GM12873 (cell line): Measurements from ENCODE around the gene TMEM236.

Experiments
- TF ChIP-seq, protein P1 (sequence below): IDR thresholded peaks from 2 replicates; pipeline ENCODE4 v1.5.1; 2012; ENCODE audit warnings: low read depth, mild to moderate bottlenecking, moderate library complexity, low read length, control low read depth; ENCODE audit not compliant: insufficient read depth; ENCODE audit errors: missing control alignments

The TMEM236 gene

DNA sequence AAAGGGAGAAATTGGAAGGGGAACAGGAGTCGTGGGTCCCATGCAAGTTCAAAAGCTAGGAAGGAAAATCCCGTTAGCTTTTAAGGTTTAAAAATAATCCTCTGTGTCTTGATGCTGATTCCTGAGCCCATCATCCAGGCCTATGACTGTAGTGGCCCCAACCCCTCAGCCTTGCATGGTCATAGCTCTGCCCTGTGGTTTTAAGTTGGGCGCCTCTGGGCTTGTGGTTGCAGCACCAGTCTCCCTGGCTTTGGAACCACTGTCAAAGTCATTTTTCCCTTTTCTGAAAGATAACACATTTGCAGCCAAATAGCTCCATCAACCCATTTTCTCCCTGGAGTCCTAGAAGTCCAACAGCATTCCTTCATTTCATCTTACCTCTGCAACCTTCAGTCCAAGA is 13.6 kb downstream of the TMEM236 start:
- TF ChIP-seq, protein P1, sequence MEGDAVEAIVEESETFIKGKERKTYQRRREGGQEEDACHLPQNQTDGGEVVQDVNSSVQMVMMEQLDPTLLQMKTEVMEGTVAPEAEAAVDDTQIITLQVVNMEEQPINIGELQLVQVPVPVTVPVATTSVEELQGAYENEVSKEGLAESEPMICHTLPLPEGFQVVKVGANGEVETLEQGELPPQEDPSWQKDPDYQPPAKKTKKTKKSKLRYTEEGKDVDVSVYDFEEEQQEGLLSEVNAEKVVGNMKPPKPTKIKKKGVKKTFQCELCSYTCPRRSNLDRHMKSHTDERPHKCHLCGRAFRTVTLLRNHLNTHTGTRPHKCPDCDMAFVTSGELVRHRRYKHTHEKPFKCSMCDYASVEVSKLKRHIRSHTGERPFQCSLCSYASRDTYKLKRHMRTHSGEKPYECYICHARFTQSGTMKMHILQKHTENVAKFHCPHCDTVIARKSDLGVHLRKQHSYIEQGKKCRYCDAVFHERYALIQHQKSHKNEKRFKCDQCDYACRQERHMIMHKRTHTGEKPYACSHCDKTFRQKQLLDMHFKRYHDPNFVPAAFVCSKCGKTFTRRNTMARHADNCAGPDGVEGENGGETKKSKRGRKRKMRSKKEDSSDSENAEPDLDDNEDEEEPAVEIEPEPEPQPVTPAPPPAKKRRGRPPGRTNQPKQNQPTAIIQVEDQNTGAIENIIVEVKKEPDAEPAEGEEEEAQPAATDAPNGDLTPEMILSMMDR = no peak

DNA sequence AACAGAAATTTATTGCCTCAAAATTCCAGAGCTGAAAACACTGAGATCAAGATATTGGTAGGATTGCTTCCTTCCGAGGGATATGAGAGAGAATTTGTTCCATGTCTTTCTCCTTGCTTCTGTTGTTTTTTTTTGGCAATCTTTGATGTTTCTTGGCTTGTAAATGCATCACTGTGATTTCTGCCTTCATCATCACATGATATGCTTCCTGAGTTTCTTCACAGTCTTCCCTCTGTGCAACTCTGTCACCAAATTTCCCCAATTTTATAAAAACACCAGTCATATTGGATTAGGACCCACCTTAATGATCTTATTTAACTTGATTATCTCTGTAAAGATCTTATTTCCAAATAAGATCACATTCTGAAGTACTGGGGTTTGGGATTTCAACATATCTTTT is 14.7 kb downstream of the TMEM236 start:
- TF ChIP-seq, protein P1 = no peak

DNA sequence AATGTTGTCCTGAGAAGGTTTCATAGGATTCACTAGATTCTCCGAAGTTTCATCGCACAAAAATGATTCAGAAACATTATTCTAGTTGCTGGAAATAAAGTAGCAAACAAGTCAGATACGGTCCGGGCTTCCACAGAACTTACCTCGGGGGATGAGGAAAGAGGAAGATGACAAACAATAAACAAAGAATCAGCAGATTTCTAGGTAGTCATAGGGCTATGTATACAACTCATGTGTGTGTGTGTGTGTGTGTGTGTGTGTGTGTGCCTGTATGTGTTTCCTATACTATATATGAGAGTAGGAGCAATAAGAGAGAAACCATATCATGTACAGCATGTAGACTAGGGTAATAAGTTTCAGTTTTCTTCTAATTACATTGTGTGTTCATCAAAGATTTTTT is 16.5 kb downstream of the TMEM236 start:
- TF ChIP-seq, protein P1 = no peak

DNA sequence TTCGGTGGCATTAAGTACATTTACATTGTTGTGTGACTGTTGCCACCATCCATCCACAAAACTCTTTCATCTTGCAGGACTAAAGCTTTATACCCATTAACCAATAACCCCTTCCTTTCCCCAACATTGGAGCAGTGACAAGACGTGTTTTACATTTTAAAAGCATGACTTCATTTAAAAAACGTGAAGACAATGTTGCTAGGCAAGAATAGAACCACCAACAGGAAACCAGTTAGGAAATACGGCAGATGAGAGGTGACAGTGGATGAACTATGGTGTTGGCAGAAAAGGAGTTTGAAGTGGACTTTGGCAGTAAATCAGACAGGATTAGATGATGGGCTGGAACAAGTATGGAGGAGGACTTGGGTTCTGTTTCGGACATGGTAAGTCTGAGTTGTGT is 17.0 kb downstream of the TMEM236 start:
- TF ChIP-seq, protein P1 = no peak

DNA sequence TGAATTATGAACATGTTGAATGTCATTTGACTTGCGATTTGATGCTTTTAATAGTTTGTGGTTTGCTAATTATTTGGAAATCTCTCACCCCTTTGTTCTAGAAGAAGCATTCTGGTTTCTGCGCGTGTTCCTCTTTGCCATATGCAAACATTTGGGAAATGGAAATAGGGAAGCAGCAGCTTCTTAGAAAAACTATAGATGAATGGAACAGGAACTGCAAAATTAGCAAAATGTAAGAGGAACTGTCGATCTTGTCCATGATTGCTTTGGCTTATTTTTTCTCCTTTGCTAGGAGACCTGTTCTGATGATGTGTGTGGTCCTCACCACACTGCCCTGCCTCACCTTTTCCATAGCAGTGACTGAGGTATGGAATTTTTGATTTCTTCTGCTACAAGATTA is 19.0 kb downstream of the TMEM236 start:
- TF ChIP-seq, protein P1 = no peak

DNA sequence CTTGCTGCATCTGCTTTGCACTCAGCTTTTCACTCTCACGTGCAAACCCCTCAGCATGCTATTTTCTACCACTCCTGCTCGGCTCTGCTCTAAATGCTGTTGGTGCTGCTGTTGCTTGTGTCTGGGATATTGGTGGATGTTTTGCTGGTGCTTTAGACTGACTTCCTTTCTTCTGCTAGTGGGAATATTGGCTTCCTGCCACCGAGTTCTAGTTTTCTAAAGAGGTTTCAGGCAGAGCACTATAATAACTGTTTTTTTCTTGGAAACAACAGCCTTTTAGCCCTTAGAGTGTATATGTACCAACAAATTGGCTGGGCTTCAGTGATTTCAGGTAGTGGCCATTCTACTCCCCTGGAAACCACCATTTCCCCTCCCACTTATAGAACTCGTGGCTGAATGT is 27.8 kb downstream of the TMEM236 start:
- TF ChIP-seq, protein P1 = no peak

DNA sequence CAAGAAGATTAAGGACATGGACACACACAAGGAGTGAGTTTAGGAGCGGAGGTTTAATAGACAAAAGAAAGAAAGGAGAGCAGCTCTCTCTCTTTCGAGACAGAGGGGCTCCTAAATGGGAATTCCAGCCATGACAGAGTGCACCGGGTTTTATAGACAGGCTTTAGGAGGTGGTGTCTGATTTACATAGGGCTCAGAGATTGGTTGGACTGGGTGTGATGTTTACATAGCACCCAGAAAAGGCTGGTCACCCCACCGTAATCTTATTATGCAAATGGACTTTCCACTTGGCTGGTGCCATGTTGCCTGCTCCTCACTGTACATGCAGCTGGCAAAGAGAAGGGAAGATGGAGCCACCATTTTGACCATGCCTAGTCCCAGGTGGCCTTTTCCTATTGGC is 28.7 kb downstream of the TMEM236 start:
- TF ChIP-seq, protein P1 = no peak
